Astrocyte (in vitro differentiated cells and primary cell): ENCODE measurements around the gene OFD1. TPM values are rescaled to one million over a fixed set of nuclear protein-coding genes. Genes with fewer than 3 reads are reported as not detected.

Experiments
- DNase-seq: peaks from one replicate; pipeline ENCODE4 v3.0.0-alpha.2; 2010; ENCODE audit warnings: low read depth
- FAIRE-seq: peaks from 2 replicates; lab custom pipeline; 2011; peaks lifted over from hg19 to GRCh38; lab: Jason Lieb, UNC
- H2AFZ ChIP-seq: 2 replicates; pipeline ENCODE4 v1.6.0; 2012; ENCODE audit warnings: low read depth, low read length, inconsistent platforms
- H3K27ac ChIP-seq: 2 replicates; pipeline ENCODE4 v1.5.1; 2011; ENCODE audit warnings: low read depth, low read length, inconsistent platforms
- H3K27me3 ChIP-seq: 2 replicates; pipeline ENCODE4 v1.6.0; 2011; ENCODE audit warnings: low read length, inconsistent platforms; ENCODE audit not compliant: insufficient read depth
- H3K36me3 ChIP-seq: 2 replicates; pipeline ENCODE4 v1.5.1; 2011; ENCODE audit warnings: low read length, inconsistent platforms; ENCODE audit not compliant: insufficient read depth
- H3K4me1 ChIP-seq: 2 replicates; pipeline ENCODE4 v1.5.1; 2011; ENCODE audit warnings: low read length, inconsistent platforms; ENCODE audit not compliant: insufficient read depth
- H3K4me2 ChIP-seq: 2 replicates; pipeline ENCODE4 v1.6.0; 2012; ENCODE audit warnings: low read length, inconsistent platforms
- H3K4me3 ChIP-seq: 2 replicates; pipeline ENCODE4 v1.5.1; 2011; ENCODE audit warnings: low read depth, mild to moderate bottlenecking, low read length, inconsistent platforms; ENCODE audit not compliant: insufficient read depth
- H3K79me2 ChIP-seq: 2 replicates; pipeline ENCODE4 v1.6.0; 2012; ENCODE audit warnings: mild to moderate bottlenecking, low read length, inconsistent platforms; ENCODE audit not compliant: insufficient read depth
- H3K9ac ChIP-seq: 2 replicates; pipeline ENCODE4 v1.6.0; 2012; ENCODE audit warnings: mild to moderate bottlenecking, low read length, inconsistent platforms
- H3K9me3 ChIP-seq: 2 replicates; pipeline ENCODE4 v1.5.1; 2012; ENCODE audit warnings: low read depth, mild to moderate bottlenecking, low read length, inconsistent platforms; ENCODE audit not compliant: insufficient read depth
- H4K20me1 ChIP-seq: 2 replicates; pipeline ENCODE4 v1.6.0; 2012; ENCODE audit warnings: low read length, inconsistent platforms; ENCODE audit not compliant: insufficient read depth
- H3K27ac Mint-ChIP-seq: one replicate; pipeline ENCODE4 v1.8.0; 2021; ENCODE audit warnings: mild to moderate bottlenecking, mixed read lengths; ENCODE audit not compliant: unreplicated experiment
- H3K27me3 Mint-ChIP-seq: one replicate; pipeline ENCODE4 v1.8.0; 2021; ENCODE audit warnings: low read depth, mixed read lengths; ENCODE audit not compliant: unreplicated experiment
- H3K36me3 Mint-ChIP-seq: one replicate; pipeline ENCODE4 v1.8.0; 2021; ENCODE audit warnings: low read depth, mixed read lengths; ENCODE audit not compliant: unreplicated experiment
- H3K4me1 Mint-ChIP-seq: one replicate; pipeline ENCODE4 v1.8.0; 2021; ENCODE audit warnings: low read depth, mixed read lengths; ENCODE audit not compliant: unreplicated experiment
- H3K4me3 Mint-ChIP-seq: one replicate; pipeline ENCODE4 v1.8.0; 2021; ENCODE audit warnings: mild to moderate bottlenecking, moderate library complexity, mixed read lengths; ENCODE audit not compliant: unreplicated experiment
- H3K9me3 Mint-ChIP-seq: one replicate; pipeline ENCODE4 v1.8.0; 2021; ENCODE audit warnings: mild to moderate bottlenecking, mixed read lengths; ENCODE audit not compliant: unreplicated experiment
- EZH2 ChIP-seq: IDR thresholded peaks from 2 replicates; pipeline ENCODE4 v1.6.1; 2012; ENCODE audit warnings: mild to moderate bottlenecking, low read length, inconsistent platforms; ENCODE audit not compliant: insufficient read depth
- total RNA-seq: library from RNA; stranded (reverse); gene quantifications from 2 replicates; pipeline ENCODE4 v1.2.1, GENCODE V29; 2021
- TF ChIP-seq, protein P1 (sequence below): IDR thresholded peaks from 2 replicates; pipeline ENCODE4 v1.5.1; 2011; ENCODE audit warnings: low read depth, mild to moderate bottlenecking, inconsistent platforms, low read length, moderate library complexity; ENCODE audit not compliant: insufficient read depth

Gene OFD1
- total RNA-seq, 1 donor from 2014 or later, result 22.0 TPM

DNA sequence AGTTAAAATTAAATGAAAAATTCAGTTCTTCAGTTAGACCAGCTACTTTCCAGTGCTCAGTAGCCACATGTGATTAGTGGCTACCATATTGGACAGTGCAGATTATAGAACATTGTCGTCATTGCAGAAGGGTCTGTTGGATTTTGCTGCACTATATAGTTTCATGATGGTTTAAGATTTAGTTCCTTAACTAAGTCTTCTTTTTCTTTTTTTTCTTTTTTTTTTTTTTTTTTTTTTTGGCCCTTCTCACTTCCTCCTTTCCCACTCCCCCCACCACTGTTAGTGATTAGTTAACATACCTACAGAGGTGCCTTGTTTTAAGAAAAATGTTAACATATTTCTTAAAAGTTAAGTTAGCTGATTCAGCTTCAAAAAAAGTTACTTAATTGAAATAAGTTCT, 36.6 kb upstream of the OFD1 start:
- Histone ChIP-seq H4K20me1 (peaks cover 54% of the 10 kb centered on the region), H3K36me3 (no peaks in the 10 kb centered on the region), H3K4me1 (peaks cover 25% of the 10 kb centered on the region), H3K9me3 (no peaks in the 10 kb centered on the region), H3K4me2 (no peak overlapping the region), H3K27ac (no peak overlapping the region), H3K9ac (no peak overlapping the region), H2AFZ (no peak overlapping the region), H3K27me3 (no peaks in the 10 kb centered on the region), H3K4me3 (no peak overlapping the region), H3K79me2 (peaks cover 94% of the 10 kb centered on the region)
- Mint-ChIP-seq H3K36me3 (no peaks in the 10 kb centered on the region), H3K27ac (no peak overlapping the region), H3K4me3 (no peak overlapping the region), H3K4me1 (peaks cover 29% of the 10 kb centered on the region), H3K9me3 (no peaks in the 10 kb centered on the region), H3K27me3 (no peaks in the 10 kb centered on the region)
- FAIRE-seq, result peak; percentile 87
- DNase-seq, result no peak
- TF ChIP-seq, protein P1, sequence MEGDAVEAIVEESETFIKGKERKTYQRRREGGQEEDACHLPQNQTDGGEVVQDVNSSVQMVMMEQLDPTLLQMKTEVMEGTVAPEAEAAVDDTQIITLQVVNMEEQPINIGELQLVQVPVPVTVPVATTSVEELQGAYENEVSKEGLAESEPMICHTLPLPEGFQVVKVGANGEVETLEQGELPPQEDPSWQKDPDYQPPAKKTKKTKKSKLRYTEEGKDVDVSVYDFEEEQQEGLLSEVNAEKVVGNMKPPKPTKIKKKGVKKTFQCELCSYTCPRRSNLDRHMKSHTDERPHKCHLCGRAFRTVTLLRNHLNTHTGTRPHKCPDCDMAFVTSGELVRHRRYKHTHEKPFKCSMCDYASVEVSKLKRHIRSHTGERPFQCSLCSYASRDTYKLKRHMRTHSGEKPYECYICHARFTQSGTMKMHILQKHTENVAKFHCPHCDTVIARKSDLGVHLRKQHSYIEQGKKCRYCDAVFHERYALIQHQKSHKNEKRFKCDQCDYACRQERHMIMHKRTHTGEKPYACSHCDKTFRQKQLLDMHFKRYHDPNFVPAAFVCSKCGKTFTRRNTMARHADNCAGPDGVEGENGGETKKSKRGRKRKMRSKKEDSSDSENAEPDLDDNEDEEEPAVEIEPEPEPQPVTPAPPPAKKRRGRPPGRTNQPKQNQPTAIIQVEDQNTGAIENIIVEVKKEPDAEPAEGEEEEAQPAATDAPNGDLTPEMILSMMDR, result no peak
- TF ChIP-seq EZH2, result no peak

DNA sequence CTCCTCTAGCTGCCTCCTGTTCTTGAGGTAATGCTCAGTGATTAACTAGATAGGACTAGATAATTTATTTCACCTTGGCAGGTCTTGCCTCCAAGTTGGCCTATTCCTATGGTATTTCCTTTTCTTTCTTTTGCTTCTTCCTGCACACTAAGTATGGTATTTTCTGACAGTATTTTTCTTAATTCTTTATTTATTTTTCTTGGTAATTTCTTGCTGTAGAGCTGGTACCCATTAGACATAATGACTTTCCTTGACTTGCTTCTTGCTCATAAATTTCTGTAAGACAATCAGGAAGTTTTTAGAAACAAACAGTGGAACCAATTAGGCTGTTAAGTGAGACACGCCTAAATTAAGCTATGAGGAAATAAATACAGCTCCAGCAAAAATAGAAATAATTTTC, 36.1 kb upstream of the OFD1 start:
- no peak overlapping the region for H3K4me2 ChIP-seq
- TF ChIP-seq, protein P1, result no peak
- no peak for TF ChIP-seq EZH2
- H3K27ac ChIP-seq, result no peak overlapping the region
- H3K36me3 ChIP-seq, result no peaks in the 10 kb centered on the region
- FAIRE-seq (peak; percentile 62), DNase-seq (no peak)
- no peak overlapping the region for H3K4me3 ChIP-seq
- no peaks in the 10 kb centered on the region for H3K9me3 ChIP-seq
- H3K27me3 ChIP-seq, result no peaks in the 10 kb centered on the region
- no peak overlapping the region for H3K4me3 Mint-ChIP-seq
- no peak overlapping the region for H3K27ac Mint-ChIP-seq
- H2AFZ ChIP-seq, result no peak overlapping the region
- peaks cover 25% of the 10 kb centered on the region for H3K4me1 Mint-ChIP-seq
- H3K79me2 ChIP-seq, result peaks cover 94% of the 10 kb centered on the region
- no peaks in the 10 kb centered on the region for H3K9me3 Mint-ChIP-seq
- H4K20me1 ChIP-seq, result peaks cover 54% of the 10 kb centered on the region
- no peak overlapping the region for H3K9ac ChIP-seq
- peaks cover 20% of the 10 kb centered on the region for H3K4me1 ChIP-seq
- no peaks in the 10 kb centered on the region for H3K27me3 Mint-ChIP-seq
- H3K36me3 Mint-ChIP-seq, result no peaks in the 10 kb centered on the region

DNA sequence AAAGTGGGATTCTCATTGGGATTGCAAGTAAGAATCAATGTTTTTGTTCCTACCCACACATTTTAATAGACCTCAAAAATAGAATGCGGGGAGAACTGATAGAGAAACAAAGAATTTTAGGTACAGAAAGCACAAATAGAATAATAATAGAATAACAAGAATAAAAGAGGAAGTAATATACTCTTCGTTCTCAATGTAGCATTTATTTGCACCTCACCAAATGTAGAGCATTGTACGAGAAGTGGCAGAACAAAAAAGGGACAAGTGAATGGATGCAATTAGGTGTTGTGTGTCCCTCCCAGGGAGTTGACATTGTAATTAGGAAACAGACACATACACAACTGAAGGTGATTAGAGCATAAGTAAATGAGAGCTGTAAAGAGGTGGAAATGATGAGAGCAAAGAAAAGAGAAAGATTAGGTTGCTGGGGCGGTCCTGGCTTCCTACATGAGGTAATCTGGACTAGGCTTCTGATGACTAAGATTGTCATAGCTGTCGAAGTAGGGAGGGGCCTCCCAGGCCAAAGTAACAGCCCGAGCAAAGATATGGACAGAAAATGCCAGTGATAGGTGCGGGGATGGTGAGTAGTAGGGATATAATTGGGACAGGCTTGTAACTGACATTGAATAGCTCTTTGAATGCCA, 35.2 kb upstream of the OFD1 start:
- DNase-seq, result peak; percentile 20
- H3K4me3 Mint-ChIP-seq, result no peak overlapping the region

More for the DNA sequence above, 35.2 kb upstream of the OFD1 start:
- Histone ChIP-seq H3K4me3 (no peak overlapping the region), H3K4me1 (peaks cover 14% of the 10 kb centered on the region), H3K36me3 (no peaks in the 10 kb centered on the region), H2AFZ (no peak overlapping the region), H3K9me3 (no peaks in the 10 kb centered on the region), H3K27me3 (no peaks in the 10 kb centered on the region), H3K79me2 (peaks cover 91% of the 10 kb centered on the region), H3K27ac (no peak overlapping the region), H4K20me1 (peaks cover 51% of the 10 kb centered on the region), H3K4me2 (peak overlapping the region; percentile 60), H3K9ac (no peak overlapping the region)
- no peak overlapping the region for H3K27ac Mint-ChIP-seq
- H3K36me3 Mint-ChIP-seq, result peaks cover 2% of the 10 kb centered on the region
- TF ChIP-seq, protein P1, result no peak
- TF ChIP-seq EZH2, result no peak
- no peaks in the 10 kb centered on the region for H3K27me3 Mint-ChIP-seq
- no peaks in the 10 kb centered on the region for H3K9me3 Mint-ChIP-seq
- H3K4me1 Mint-ChIP-seq, result peaks cover 23% of the 10 kb centered on the region
- FAIRE-seq, result peak; percentile 74
